Measurements from ENCODE around the gene MDGA2. TPM values are rescaled to one million over a fixed set of nuclear protein-coding genes. Genes with fewer than 3 reads are reported as not detected.

MDGA2 gene
- total and polyA plus RNA-seq, 2 of the 4 experiments (the other 2 are of a cell fraction) = 0.02 TPM; not detected in 1

DNA sequence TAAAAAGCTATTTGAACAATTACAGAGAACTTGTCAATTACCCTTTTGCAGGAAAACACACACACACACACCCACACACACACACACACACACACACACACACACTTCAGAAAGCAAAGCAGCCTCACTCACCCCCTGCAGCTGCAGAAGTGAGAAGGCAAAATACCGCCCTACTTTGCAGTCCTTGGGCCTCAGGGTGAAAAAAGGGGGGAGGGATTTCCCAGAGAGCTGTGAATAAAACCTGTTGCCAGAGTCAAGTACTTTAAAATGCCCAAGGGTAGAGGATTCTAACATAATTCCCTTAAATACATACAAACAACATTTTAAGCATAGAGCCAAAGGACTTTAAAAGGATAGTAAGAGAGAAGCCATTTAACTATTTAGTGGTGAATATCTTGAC, 285.9 kb downstream of the MDGA2 start:
- dilution Hi-C loops (cut with HindIII; ENCODE audit: low sequenced_read_pairs, unreplicated experiment) = no loop called here
- no TSS peak for BruUV-seq (replicated peaks)
- no peak for TF ChIP-seq MAFK (IDR thresholded peaks at IDR 0.05; ENCODE audit: low read depth, low read length)
- DNase-seq (no peak), ATAC-seq (ENCODE audit: low read depth) (no peak)
- Histone ChIP-seq H4K91ac (ENCODE audit: insufficient read depth, low read depth, low read length) (no peak overlapping the region), H3K56ac (ENCODE audit: extremely low read depth, insufficient read depth, low read length) (no peak overlapping the region), H3K4ac (ENCODE audit: low read depth, low read length) (no peak overlapping the region), H3K9me1 (ENCODE audit: insufficient read depth, low read length) (no peaks in the 10 kb centered on the region), H3K4me1 (ENCODE audit: control insufficient read depth, insufficient read depth, low read length) (no peaks in the 10 kb centered on the region), H2BK5ac (ENCODE audit: low read depth, low read length, poor library complexity, severe bottlenecking) (no peak overlapping the region), H3K9me3 (ENCODE audit: control insufficient read depth, insufficient read depth, low read length) (peaks cover 5% of the 10 kb centered on the region), H3K36me3 (ENCODE audit: control insufficient read depth, insufficient read depth, low read length) (no peaks in the 10 kb centered on the region), H3K18ac (ENCODE audit: low read depth, low read length) (no peak overlapping the region), H3K27me3 (ENCODE audit: control insufficient read depth, insufficient read depth, low read length) (no peaks in the 10 kb centered on the region), H4K8ac (ENCODE audit: low read depth in 2 of 2, low read length in 2 of 2) (no peak overlapping the region), H4K5ac (ENCODE audit: low read depth, low read length) (no peak overlapping the region), H2AK5ac (ENCODE audit: low read depth, low read length) (no peak overlapping the region), H3K14ac (replicated peaks; ENCODE audit: low read depth, low read length) (no peak overlapping the region), H3K4me3 (ENCODE audit: insufficient read depth, low read depth, low read length) (no peak overlapping the region), H3K79me1 (ENCODE audit: low read depth in 1 of 2, low read length in 2 of 2) (no peaks in the 10 kb centered on the region), H3K4me2 (ENCODE audit: low read depth, low read length) (no peak overlapping the region), H2BK15ac (ENCODE audit: low read depth, low read length) (no peak overlapping the region), H2AFZ (replicated peaks; ENCODE audit: low read length, poor library complexity) (no peak overlapping the region), H4K20me1 (ENCODE audit: insufficient read depth, low read length) (no peaks in the 10 kb centered on the region), H2BK20ac (ENCODE audit: low read depth, low read length) (no peak overlapping the region), H3K27ac (ENCODE audit: insufficient read depth, low read length) (no peak overlapping the region), H2BK120ac (ENCODE audit: low read depth, low read length) (no peak overlapping the region), H3K9ac (ENCODE audit: low read depth, low read length) (no peak overlapping the region), H3K23ac (ENCODE audit: low read depth, low read length) (no peak overlapping the region), H2AK9ac (replicated peaks; ENCODE audit: low read depth, low read length, poor library complexity) (no peak overlapping the region)
- no CpG with 5 or more reads among the region's 1 CpG for WGBS, 2 experiments (ENCODE audit: extremely low coverage in 2 of 2, insufficient read length in 1 of 2)
- ChIA-PET POLR2A (ENCODE audit: unreplicated experiment) (no interaction called here), CTCF (no interaction called here)
- in situ Hi-C loops (cut with MboI; ENCODE audit: low sequenced_read_pairs) = no loop called here
- intact Hi-C loops (cut with micrococcal nuclease) = no loop called here

All from IMR-90 (cell line).